Dermis microvascular lymphatic vessel endothelial cell (primary cell): ENCODE measurements around the gene COMTD1. TPM values are rescaled to one million over a fixed set of nuclear protein-coding genes. Genes with fewer than 3 reads are reported as not detected.

Experiments
- DNase-seq, 2 donors: peaks; one replicate each; pipeline versions ENCODE4 v3.0.0 to v3.0.0-alpha.2; 2010; ENCODE audit warnings: low read depth in 2 of 2
- total RNA-seq: library from RNA; depleted of rRNA; stranded (reverse); fragments of >200 nt; gene quantifications from 2 replicates; pipeline ENCODE4 v1.2.1, GENCODE V29; 2014

COMTD1 gene
- total RNA-seq, 1 donor from 2014 or later: 15.5 TPM

GRCh38 chr10:75245354-75246250 is 9.8 kb upstream of the COMTD1 start:
- no peak for DNase-seq

GRCh38 chr10:75244487-75245353 is 9.0 kb upstream of the COMTD1 start:
- no peak for DNase-seq

GRCh38 chr10:75243426-75243825 is 7.7 kb upstream of the COMTD1 start:
- DNase-seq: no peak

- no peak for DNase-seq
These were observed 4.7 kb upstream of the COMTD1 start for GRCh38 chr10:75240329-75241076.

GRCh38 chr10:75239096-75239790 is 3.5 kb upstream of the COMTD1 start:
- DNase-seq: no peak

GRCh38 chr10:75238182-75239095 is 2.7 kb upstream of the COMTD1 start:
- no peak for DNase-seq

- DNase-seq: no peak
These were observed 545 bp upstream of the COMTD1 start for GRCh38 chr10:75236178-75236825.

GRCh38 chr10:75234683-75235374 is 928 bp downstream of the COMTD1 start:
- DNase-seq: no peak

GRCh38 chr10:75234017-75234682 is 1.6 kb downstream of the COMTD1 start:
- DNase-seq: peak; percentile 59 to 89

- no peak for DNase-seq
These were observed 2.2 kb downstream of the COMTD1 start for GRCh38 chr10:75233444-75234016.

- DNase-seq: no peak
These were observed 3.8 kb downstream of the COMTD1 start for GRCh38 chr10:75231672-75232581.

- peak; percentile 85 to 93 for DNase-seq
These were observed 5.1 kb downstream of the COMTD1 start for GRCh38 chr10:75230600-75231038.

GRCh38 chr10:75229971-75230370 is 5.8 kb downstream of the COMTD1 start:
- DNase-seq: peak in 1 of 2 donors; percentile 42

- DNase-seq: no peak
These were observed 6.9 kb downstream of the COMTD1 start for GRCh38 chr10:75228834-75229233.

GRCh38 chr10:75228278-75228677 is 7.5 kb downstream of the COMTD1 start:
- DNase-seq: no peak

GRCh38 chr10:75226656-75227055 is 9.1 kb downstream of the COMTD1 start:
- DNase-seq: no peak

- DNase-seq: no peak
These were observed 9.7 kb downstream of the COMTD1 start for GRCh38 chr10:75226095-75226494.
